ENCODE data around the gene CCDC85B.

DNA sequence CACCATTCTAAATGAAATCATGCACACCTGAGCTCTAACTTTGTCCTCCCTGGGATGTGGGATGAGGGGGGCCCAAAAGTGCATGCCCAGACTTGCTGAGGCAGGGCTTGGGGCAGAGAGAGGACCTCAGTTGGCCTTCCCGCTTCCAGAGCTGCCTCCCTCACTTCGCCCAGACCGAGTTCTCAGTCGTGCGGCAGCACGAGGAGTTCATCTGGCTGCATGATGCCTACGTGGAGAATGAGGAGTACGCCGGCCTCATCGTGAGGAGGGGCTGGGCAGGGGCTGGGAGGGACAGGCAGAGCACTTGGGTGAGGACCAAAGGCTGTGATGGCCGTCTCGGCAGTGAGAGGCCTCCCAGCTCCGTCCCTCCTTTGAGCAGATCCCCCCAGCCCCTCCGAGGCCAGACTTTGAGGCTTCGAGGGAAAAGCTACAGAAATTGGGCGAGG, 40.7 kb upstream of the CCDC85B start:
- TF ChIP-seq, protein P1, sequence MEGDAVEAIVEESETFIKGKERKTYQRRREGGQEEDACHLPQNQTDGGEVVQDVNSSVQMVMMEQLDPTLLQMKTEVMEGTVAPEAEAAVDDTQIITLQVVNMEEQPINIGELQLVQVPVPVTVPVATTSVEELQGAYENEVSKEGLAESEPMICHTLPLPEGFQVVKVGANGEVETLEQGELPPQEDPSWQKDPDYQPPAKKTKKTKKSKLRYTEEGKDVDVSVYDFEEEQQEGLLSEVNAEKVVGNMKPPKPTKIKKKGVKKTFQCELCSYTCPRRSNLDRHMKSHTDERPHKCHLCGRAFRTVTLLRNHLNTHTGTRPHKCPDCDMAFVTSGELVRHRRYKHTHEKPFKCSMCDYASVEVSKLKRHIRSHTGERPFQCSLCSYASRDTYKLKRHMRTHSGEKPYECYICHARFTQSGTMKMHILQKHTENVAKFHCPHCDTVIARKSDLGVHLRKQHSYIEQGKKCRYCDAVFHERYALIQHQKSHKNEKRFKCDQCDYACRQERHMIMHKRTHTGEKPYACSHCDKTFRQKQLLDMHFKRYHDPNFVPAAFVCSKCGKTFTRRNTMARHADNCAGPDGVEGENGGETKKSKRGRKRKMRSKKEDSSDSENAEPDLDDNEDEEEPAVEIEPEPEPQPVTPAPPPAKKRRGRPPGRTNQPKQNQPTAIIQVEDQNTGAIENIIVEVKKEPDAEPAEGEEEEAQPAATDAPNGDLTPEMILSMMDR (IDR thresholded peaks at IDR 0.05), result no peak
- no peak for TF ChIP-seq POLR2A (IDR thresholded peaks at IDR 0.05)

Measured in right lobe of liver (tissue), 4 donors.